ENCODE data around the gene ASPG.

The ASPG gene

GRCh38 chr14:104075530-104076151 lies 9.9 kb upstream of the ASPG start:
- peaks cover 2 to 6% of the 10 kb centered on the region in 2 donors for H3K4me1 ChIP-seq (ENCODE audit: control insufficient read depth in 2 of 2, insufficient read depth in 2 of 2, low read length in 2 of 2)
- H3K27ac ChIP-seq (ENCODE audit: low read depth in 2 of 2, low read length in 2 of 2), result no peak overlapping the region
- H3K36me3 ChIP-seq (ENCODE audit: control insufficient read depth in 2 of 2, insufficient read depth in 2 of 2, low read length in 2 of 2), result no peaks in the 10 kb centered on the region

GRCh38 chr14:104076743-104077142 lies 8.8 kb upstream of the ASPG start:
- H3K4me3 ChIP-seq (ENCODE audit: low read length in 2 of 2), result no peak overlapping the region
- H3K9ac ChIP-seq (ENCODE audit: low read depth in 1 of 2, low read length in 2 of 2), result no peak overlapping the region
- no peaks in the 10 kb centered on the region for H3K9me3 ChIP-seq (ENCODE audit: control insufficient read depth in 2 of 2, low read length in 2 of 2)
- H3K27ac ChIP-seq (ENCODE audit: low read depth in 2 of 2, low read length in 2 of 2), result no peak overlapping the region
- no peaks in the 10 kb centered on the region for H3K27me3 ChIP-seq (ENCODE audit: control insufficient read depth in 2 of 2, insufficient read depth in 2 of 2, low read length in 2 of 2)
- H3K36me3 ChIP-seq (ENCODE audit: control insufficient read depth in 2 of 2, insufficient read depth in 2 of 2, low read length in 2 of 2), result no peaks in the 10 kb centered on the region
- peaks cover 11 to 17% of the 10 kb centered on the region in 2 donors for H3K4me1 ChIP-seq (ENCODE audit: control insufficient read depth in 2 of 2, insufficient read depth in 2 of 2, low read length in 2 of 2)

More at GRCh38 chr14:104075530-104076151, 9.9 kb upstream of the ASPG start:
- Histone ChIP-seq H3K9ac (ENCODE audit: low read depth in 1 of 2, low read length in 2 of 2) (no peak overlapping the region), H3K27me3 (ENCODE audit: control insufficient read depth in 2 of 2, insufficient read depth in 2 of 2, low read length in 2 of 2) (no peaks in the 10 kb centered on the region), H3K9me3 (ENCODE audit: control insufficient read depth in 2 of 2, low read length in 2 of 2) (no peaks in the 10 kb centered on the region), H3K4me3 (ENCODE audit: low read length in 2 of 2) (no peak overlapping the region)

GRCh38 chr14:104078031-104078455 lies 7.5 kb upstream of the ASPG start:
- peak overlapping the region in 1 of 2 donors; percentile 26 for H3K27ac ChIP-seq (ENCODE audit: low read depth in 2 of 2, low read length in 2 of 2)

GRCh38 chr14:104080376-104081260 lies 4.9 kb upstream of the ASPG start:
- no peaks in the 10 kb centered on the region for H3K9me3 ChIP-seq (ENCODE audit: control insufficient read depth in 2 of 2, low read length in 2 of 2)
- H3K9ac ChIP-seq (ENCODE audit: low read depth in 1 of 2, low read length in 2 of 2), result peak overlapping the region in 1 of 2 donors; percentile 80
- H3K4me3 ChIP-seq (ENCODE audit: low read length in 2 of 2), result peak overlapping the region; percentile 5 to 55
- no peaks in the 10 kb centered on the region for H3K36me3 ChIP-seq (ENCODE audit: control insufficient read depth in 2 of 2, insufficient read depth in 2 of 2, low read length in 2 of 2)
- H3K27ac ChIP-seq (ENCODE audit: low read depth in 2 of 2, low read length in 2 of 2), result peak overlapping the region; percentile 86 to 89
- H3K27me3 ChIP-seq (ENCODE audit: control insufficient read depth in 2 of 2, insufficient read depth in 2 of 2, low read length in 2 of 2), result no peaks in the 10 kb centered on the region
- peaks cover 44 to 52% of the 10 kb centered on the region in 2 donors for H3K4me1 ChIP-seq (ENCODE audit: control insufficient read depth in 2 of 2, insufficient read depth in 2 of 2, low read length in 2 of 2)

More at GRCh38 chr14:104078031-104078455, 7.5 kb upstream of the ASPG start:
- Histone ChIP-seq H3K9ac (ENCODE audit: low read depth in 1 of 2, low read length in 2 of 2) (no peak overlapping the region), H3K4me1 (ENCODE audit: control insufficient read depth in 2 of 2, insufficient read depth in 2 of 2, low read length in 2 of 2) (peaks cover 24 to 30% of the 10 kb centered on the region in 2 donors), H3K4me3 (ENCODE audit: low read length in 2 of 2) (no peak overlapping the region), H3K9me3 (ENCODE audit: control insufficient read depth in 2 of 2, low read length in 2 of 2) (no peaks in the 10 kb centered on the region), H3K27me3 (ENCODE audit: control insufficient read depth in 2 of 2, insufficient read depth in 2 of 2, low read length in 2 of 2) (no peaks in the 10 kb centered on the region), H3K36me3 (ENCODE audit: control insufficient read depth in 2 of 2, insufficient read depth in 2 of 2, low read length in 2 of 2) (no peaks in the 10 kb centered on the region)

GRCh38 chr14:104081261-104081835 lies 4.2 kb upstream of the ASPG start:
- H3K9ac ChIP-seq (ENCODE audit: low read depth in 1 of 2, low read length in 2 of 2), result peak overlapping the region; percentile 63 to 80
- no peaks in the 10 kb centered on the region for H3K9me3 ChIP-seq (ENCODE audit: control insufficient read depth in 2 of 2, low read length in 2 of 2)
- H3K27ac ChIP-seq (ENCODE audit: low read depth in 2 of 2, low read length in 2 of 2), result peak overlapping the region; percentile 86 to 89
- H3K4me1 ChIP-seq (ENCODE audit: control insufficient read depth in 2 of 2, insufficient read depth in 2 of 2, low read length in 2 of 2), result peaks cover 50 to 59% of the 10 kb centered on the region in 2 donors
- peak overlapping the region; percentile 55 to 57 for H3K4me3 ChIP-seq (ENCODE audit: low read length in 2 of 2)
- peaks cover 0 to 4% of the 10 kb centered on the region in 2 donors for H3K27me3 ChIP-seq (ENCODE audit: control insufficient read depth in 2 of 2, insufficient read depth in 2 of 2, low read length in 2 of 2)
- no peaks in the 10 kb centered on the region for H3K36me3 ChIP-seq (ENCODE audit: control insufficient read depth in 2 of 2, insufficient read depth in 2 of 2, low read length in 2 of 2)

- H3K4me1 ChIP-seq (ENCODE audit: control insufficient read depth in 2 of 2, insufficient read depth in 2 of 2, low read length in 2 of 2), result peaks cover 55 to 66% of the 10 kb centered on the region in 2 donors
- H3K9me3 ChIP-seq (ENCODE audit: control insufficient read depth in 2 of 2, low read length in 2 of 2), result no peaks in the 10 kb centered on the region
- H3K27ac ChIP-seq (ENCODE audit: low read depth in 2 of 2, low read length in 2 of 2), result peak overlapping the region; percentile 86 to 89
- H3K9ac ChIP-seq (ENCODE audit: low read depth in 1 of 2, low read length in 2 of 2), result peak overlapping the region; percentile 63 to 80
- H3K36me3 ChIP-seq (ENCODE audit: control insufficient read depth in 2 of 2, insufficient read depth in 2 of 2, low read length in 2 of 2), result no peaks in the 10 kb centered on the region
- peaks cover 0 to 4% of the 10 kb centered on the region in 2 donors for H3K27me3 ChIP-seq (ENCODE audit: control insufficient read depth in 2 of 2, insufficient read depth in 2 of 2, low read length in 2 of 2)
- H3K4me3 ChIP-seq (ENCODE audit: low read length in 2 of 2), result peak overlapping the region; percentile 55 to 57
Observed at GRCh38 chr14:104081951-104082464, 3.5 kb upstream of the ASPG start.

GRCh38 chr14:104082807-104083206 lies 2.7 kb upstream of the ASPG start:
- peak overlapping the region; percentile 86 to 89 for H3K27ac ChIP-seq (ENCODE audit: low read depth in 2 of 2, low read length in 2 of 2)

GRCh38 chr14:104084251-104085002 lies 1.1 kb upstream of the ASPG start:
- Histone ChIP-seq H3K9me3 (ENCODE audit: control insufficient read depth in 2 of 2, low read length in 2 of 2) (no peaks in the 10 kb centered on the region), H3K4me3 (ENCODE audit: low read length in 2 of 2) (no peak overlapping the region), H3K4me1 (ENCODE audit: control insufficient read depth in 2 of 2, insufficient read depth in 2 of 2, low read length in 2 of 2) (peaks cover 70 to 81% of the 10 kb centered on the region in 2 donors), H3K27ac (ENCODE audit: low read depth in 2 of 2, low read length in 2 of 2) (peak overlapping the region; percentile 67 to 77), H3K36me3 (ENCODE audit: control insufficient read depth in 2 of 2, insufficient read depth in 2 of 2, low read length in 2 of 2) (no peaks in the 10 kb centered on the region), H3K9ac (ENCODE audit: low read depth in 1 of 2, low read length in 2 of 2) (peak overlapping the region in 1 of 2 donors; percentile 47), H3K27me3 (ENCODE audit: control insufficient read depth in 2 of 2, insufficient read depth in 2 of 2, low read length in 2 of 2) (peaks cover 0 to 4% of the 10 kb centered on the region in 2 donors)

More at GRCh38 chr14:104082807-104083206, 2.7 kb upstream of the ASPG start:
- Histone ChIP-seq H3K4me3 (ENCODE audit: low read length in 2 of 2) (peak overlapping the region; percentile 24 to 57), H3K9me3 (ENCODE audit: control insufficient read depth in 2 of 2, low read length in 2 of 2) (no peaks in the 10 kb centered on the region), H3K4me1 (ENCODE audit: control insufficient read depth in 2 of 2, insufficient read depth in 2 of 2, low read length in 2 of 2) (peaks cover 63 to 74% of the 10 kb centered on the region in 2 donors), H3K27me3 (ENCODE audit: control insufficient read depth in 2 of 2, insufficient read depth in 2 of 2, low read length in 2 of 2) (peaks cover 0 to 4% of the 10 kb centered on the region in 2 donors), H3K9ac (ENCODE audit: low read depth in 1 of 2, low read length in 2 of 2) (peak overlapping the region; percentile 63 to 80), H3K36me3 (ENCODE audit: control insufficient read depth in 2 of 2, insufficient read depth in 2 of 2, low read length in 2 of 2) (no peaks in the 10 kb centered on the region)

GRCh38 chr14:104085889-104086201 lies 345 bp downstream of the ASPG start:
- Histone ChIP-seq H3K9ac (ENCODE audit: low read depth in 1 of 2, low read length in 2 of 2) (peak overlapping the region in 1 of 2 donors; percentile 71), H3K4me3 (ENCODE audit: low read length in 2 of 2) (peak overlapping the region; percentile 20 to 62), H3K27ac (ENCODE audit: low read depth in 2 of 2, low read length in 2 of 2) (peak overlapping the region; percentile 90 to 91), H3K27me3 (ENCODE audit: control insufficient read depth in 2 of 2, insufficient read depth in 2 of 2, low read length in 2 of 2) (peaks cover 0 to 4% of the 10 kb centered on the region in 2 donors), H3K9me3 (ENCODE audit: control insufficient read depth in 2 of 2, low read length in 2 of 2) (no peaks in the 10 kb centered on the region), H3K4me1 (ENCODE audit: control insufficient read depth in 2 of 2, insufficient read depth in 2 of 2, low read length in 2 of 2) (peaks cover 66 to 75% of the 10 kb centered on the region in 2 donors), H3K36me3 (ENCODE audit: control insufficient read depth in 2 of 2, insufficient read depth in 2 of 2, low read length in 2 of 2) (no peaks in the 10 kb centered on the region)

Data from mucosa of rectum (tissue), 2 donors.